AG09319 (cell line): Measurements from ENCODE around the gene ECEL1.

ENCODE experiments used
- DNase-seq: peaks from one replicate; pipeline ENCODE4 v3.0.0-alpha.2; 2010; ENCODE audit warnings: low read depth; ENCODE audit errors: extremely low read depth
- TF ChIP-seq, protein P1 (sequence below): IDR thresholded peaks from 2 replicates; pipeline ENCODE4 v1.5.1; 2011; ENCODE audit warnings: low read depth, mild to moderate bottlenecking, inconsistent platforms, low read length, moderate library complexity

The ECEL1 gene

GRCh38 chr2:232521098-232521497 lies 33.5 kb upstream of the ECEL1 start:
- DNase-seq, result no peak
- TF ChIP-seq, protein P1, sequence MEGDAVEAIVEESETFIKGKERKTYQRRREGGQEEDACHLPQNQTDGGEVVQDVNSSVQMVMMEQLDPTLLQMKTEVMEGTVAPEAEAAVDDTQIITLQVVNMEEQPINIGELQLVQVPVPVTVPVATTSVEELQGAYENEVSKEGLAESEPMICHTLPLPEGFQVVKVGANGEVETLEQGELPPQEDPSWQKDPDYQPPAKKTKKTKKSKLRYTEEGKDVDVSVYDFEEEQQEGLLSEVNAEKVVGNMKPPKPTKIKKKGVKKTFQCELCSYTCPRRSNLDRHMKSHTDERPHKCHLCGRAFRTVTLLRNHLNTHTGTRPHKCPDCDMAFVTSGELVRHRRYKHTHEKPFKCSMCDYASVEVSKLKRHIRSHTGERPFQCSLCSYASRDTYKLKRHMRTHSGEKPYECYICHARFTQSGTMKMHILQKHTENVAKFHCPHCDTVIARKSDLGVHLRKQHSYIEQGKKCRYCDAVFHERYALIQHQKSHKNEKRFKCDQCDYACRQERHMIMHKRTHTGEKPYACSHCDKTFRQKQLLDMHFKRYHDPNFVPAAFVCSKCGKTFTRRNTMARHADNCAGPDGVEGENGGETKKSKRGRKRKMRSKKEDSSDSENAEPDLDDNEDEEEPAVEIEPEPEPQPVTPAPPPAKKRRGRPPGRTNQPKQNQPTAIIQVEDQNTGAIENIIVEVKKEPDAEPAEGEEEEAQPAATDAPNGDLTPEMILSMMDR, result no peak

- DNase-seq, result no peak
- TF ChIP-seq, protein P1, result no peak
These were observed 32.9 kb upstream of the ECEL1 start for GRCh38 chr2:232520489-232520888.

GRCh38 chr2:232519581-232520438 lies 32.2 kb upstream of the ECEL1 start, which contains the start of gene PRSS56:
PRSS56 (plus strand) TSS chr2:232520388; CDS start chr2:232520599, 211 bp downstream.
- TF ChIP-seq, protein P1, result no peak
- DNase-seq, result no peak

- no peak for DNase-seq
- TF ChIP-seq, protein P1, result no peak
These were observed 31.2 kb upstream of the ECEL1 start for GRCh38 chr2:232518844-232519243.

DNA sequence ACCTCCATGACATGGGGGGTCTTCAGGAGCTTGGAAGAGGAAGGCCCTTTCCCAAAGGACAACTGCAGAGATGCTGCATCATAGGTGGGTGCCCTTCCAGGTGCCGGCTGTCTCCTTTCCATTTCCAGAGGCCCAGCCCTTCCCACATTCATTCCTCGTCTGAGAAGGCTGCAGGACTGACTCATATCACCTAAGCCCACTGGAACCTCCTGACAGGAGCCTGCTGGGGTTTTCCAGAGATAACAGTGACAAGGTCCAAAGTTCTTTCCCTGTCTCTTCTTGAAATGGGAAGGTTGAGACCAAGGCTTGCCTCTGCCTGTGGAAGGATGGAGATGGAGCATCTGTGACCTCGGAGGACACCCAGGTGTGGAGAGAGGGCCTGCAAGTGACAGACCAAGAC lies 28.9 kb upstream of the ECEL1 start:
- no peak for DNase-seq
- TF ChIP-seq, protein P1, result no peak

- no peak for DNase-seq
These were observed 28.0 kb upstream of the ECEL1 start for GRCh38 chr2:232515639-232516038.

DNA sequence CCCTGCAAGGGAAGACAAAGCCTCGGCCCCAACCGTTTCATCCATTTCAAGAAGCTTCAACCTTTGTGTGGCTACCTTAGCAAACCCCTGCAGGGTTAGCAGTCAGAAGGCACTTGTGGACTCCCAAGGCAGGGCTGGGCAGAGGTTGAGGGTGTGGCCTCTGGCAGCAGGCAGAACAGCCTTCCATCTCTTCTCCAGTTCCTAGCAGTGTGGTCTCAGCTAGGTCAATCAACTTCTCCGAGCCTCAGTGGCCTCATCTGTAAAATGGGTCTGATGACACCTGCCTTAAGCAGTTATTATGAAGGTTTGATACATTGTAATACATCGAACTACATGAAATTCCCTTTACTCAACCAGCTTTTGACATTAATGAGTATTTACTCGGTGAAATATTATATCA lies 25.7 kb upstream of the ECEL1 start:
- TF ChIP-seq, protein P1, result no peak
- DNase-seq, result no peak

More at GRCh38 chr2:232515639-232516038, 28.0 kb upstream of the ECEL1 start:
- TF ChIP-seq, protein P1, result no peak
